Upper lobe of left lung (tissue), 4 donors: Measurements from ENCODE around the gene SPSB1.

Experiments used
- EP300 ChIP-seq, 4 donors: sonication (generic); formaldehyde crosslinking; IDR thresholded peaks; one replicate each; pipeline ENCODE4 v1.5.1; 2017; ENCODE audit warnings: antibody characterized with exemption in 4 of 4, control low read depth in 2 of 4
- POLR2A ChIP-seq, 4 donors: fragments of 450-650 bp; IDR thresholded peaks; one replicate each; pipeline ENCODE4 v1.5.1; 2016 to 2017; ENCODE audit warnings: antibody characterized with exemption in 4 of 4, mild to moderate bottlenecking in 2 of 4
- POLR2AphosphoS5 ChIP-seq, 2 donors: sonication (generic); formaldehyde crosslinking; IDR thresholded peaks; one replicate each; pipeline ENCODE4 v1.5.1; 2017; ENCODE audit warnings: antibody characterized with exemption in 2 of 2
- TF ChIP-seq, protein P1 (sequence below), 6 experiments: fragments of 450-650 bp in 4 of 6; fragments of 200-600 bp in 2 of 6; sonication (generic) in 2 of 6; IDR thresholded peaks; one replicate each; pipeline ENCODE4 v1.5.1; 2016 to 2019; ENCODE audit warnings: antibody characterized with exemption in 6 of 6

DNA sequence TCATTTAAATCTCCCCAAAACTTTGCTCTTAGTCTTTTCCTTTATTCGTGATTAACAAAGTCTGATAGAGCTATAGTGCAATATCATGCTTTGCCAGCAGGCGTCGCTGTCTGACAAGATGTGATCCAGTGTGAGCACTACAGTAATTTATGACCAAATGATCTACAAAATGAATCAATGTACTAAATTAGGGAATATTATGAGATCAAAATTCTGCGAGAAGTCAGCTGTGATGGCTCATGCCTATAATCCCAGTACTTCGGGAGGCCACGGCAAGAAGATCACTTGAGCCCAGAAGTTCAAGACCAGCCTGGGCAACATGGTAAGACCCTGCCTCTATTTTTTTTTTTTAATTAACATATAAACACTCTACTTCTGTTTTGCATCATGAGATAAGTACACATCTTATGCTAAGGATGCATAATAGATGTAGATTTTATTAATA, 3.6 kb upstream of the SPSB1 start:
- TF ChIP-seq POLR2A (IDR thresholded peaks at IDR 0.05) (no peak), EP300 (IDR thresholded peaks at IDR 0.05) (no peak), POLR2AphosphoS5 (IDR thresholded peaks at IDR 0.05) (no peak)
- TF ChIP-seq, protein P1, sequence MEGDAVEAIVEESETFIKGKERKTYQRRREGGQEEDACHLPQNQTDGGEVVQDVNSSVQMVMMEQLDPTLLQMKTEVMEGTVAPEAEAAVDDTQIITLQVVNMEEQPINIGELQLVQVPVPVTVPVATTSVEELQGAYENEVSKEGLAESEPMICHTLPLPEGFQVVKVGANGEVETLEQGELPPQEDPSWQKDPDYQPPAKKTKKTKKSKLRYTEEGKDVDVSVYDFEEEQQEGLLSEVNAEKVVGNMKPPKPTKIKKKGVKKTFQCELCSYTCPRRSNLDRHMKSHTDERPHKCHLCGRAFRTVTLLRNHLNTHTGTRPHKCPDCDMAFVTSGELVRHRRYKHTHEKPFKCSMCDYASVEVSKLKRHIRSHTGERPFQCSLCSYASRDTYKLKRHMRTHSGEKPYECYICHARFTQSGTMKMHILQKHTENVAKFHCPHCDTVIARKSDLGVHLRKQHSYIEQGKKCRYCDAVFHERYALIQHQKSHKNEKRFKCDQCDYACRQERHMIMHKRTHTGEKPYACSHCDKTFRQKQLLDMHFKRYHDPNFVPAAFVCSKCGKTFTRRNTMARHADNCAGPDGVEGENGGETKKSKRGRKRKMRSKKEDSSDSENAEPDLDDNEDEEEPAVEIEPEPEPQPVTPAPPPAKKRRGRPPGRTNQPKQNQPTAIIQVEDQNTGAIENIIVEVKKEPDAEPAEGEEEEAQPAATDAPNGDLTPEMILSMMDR (IDR thresholded peaks at IDR 0.05) = peak; percentile 77 to 97 (median 92)
